H9 (cell line): Measurements from ENCODE around the gene TMX1. TPM values are rescaled to one million over a fixed set of nuclear protein-coding genes. Genes with fewer than 3 reads are reported as not detected.

Experiments
- DNase-seq: peaks from one replicate; pipeline ENCODE4 v3.0.0-alpha.2; 2017
- H2AFZ ChIP-seq: one replicate; pipeline ENCODE4 v1.6.1; 2013; ENCODE audit warnings: mild to moderate bottlenecking, low read length, control low read depth, moderate library complexity
- H2AK5ac ChIP-seq: 2 replicates; pipeline ENCODE4 v1.6.1; 2013; ENCODE audit warnings: low read length, control low read depth, mixed read lengths; ENCODE audit not compliant: insufficient read length
- H2BK120ac ChIP-seq: one replicate; pipeline ENCODE4 v1.6.1; 2013; ENCODE audit warnings: low read depth, mild to moderate bottlenecking, low read length, control low read depth, inconsistent platforms; ENCODE audit not compliant: poor library complexity, severe bottlenecking
- H2BK12ac ChIP-seq: 2 replicates; pipeline ENCODE4 v1.6.1; 2013; ENCODE audit warnings: low read length, control low read depth, mixed read lengths, low read depth; ENCODE audit not compliant: insufficient read length
- H2BK15ac ChIP-seq: 2 replicates; pipeline ENCODE4 v1.6.1; 2013; ENCODE audit warnings: low read depth, low read length, control low read depth
- H2BK20ac ChIP-seq: one replicate; pipeline ENCODE4 v1.6.1; 2013; ENCODE audit warnings: low read depth, mild to moderate bottlenecking, low read length, control low read depth, inconsistent platforms; ENCODE audit not compliant: poor library complexity, severe bottlenecking
- H2BK5ac ChIP-seq: 2 replicates; pipeline ENCODE4 v1.6.1; 2013; ENCODE audit warnings: low read length, control low read depth, mixed read lengths; ENCODE audit not compliant: insufficient read length
- H3K14ac ChIP-seq: 2 replicates; pipeline ENCODE4 v1.6.1; 2013; ENCODE audit warnings: low read length, control low read depth; ENCODE audit not compliant: insufficient read depth
- H3K18ac ChIP-seq: 2 replicates; pipeline ENCODE4 v1.6.1; 2013; ENCODE audit warnings: low read depth, mild to moderate bottlenecking, mixed read lengths, low read length, control low read depth; ENCODE audit not compliant: insufficient read length
- H3K23ac ChIP-seq: 2 replicates; pipeline ENCODE4 v1.6.1; 2013; ENCODE audit warnings: low read length, control low read depth, mixed read lengths, low read depth; ENCODE audit not compliant: insufficient read length
- H3K23me2 ChIP-seq: 2 replicates; pipeline ENCODE4 v1.6.1; 2013; ENCODE audit warnings: low read depth, mild to moderate bottlenecking, mixed read lengths, low read length, control low read depth; ENCODE audit not compliant: insufficient read length, poor library complexity, severe bottlenecking
- H3K27ac ChIP-seq: 2 replicates; pipeline ENCODE4 v1.5.1; 2013; ENCODE audit warnings: low read length, control low read depth, mixed read lengths, low read depth; ENCODE audit not compliant: insufficient read length
- H3K27me3 ChIP-seq: 2 replicates; pipeline ENCODE4 v1.6.1; 2013; ENCODE audit warnings: low read length, control low read depth, inconsistent platforms; ENCODE audit not compliant: insufficient read depth
- H3K4ac ChIP-seq: 2 replicates; pipeline ENCODE4 v1.6.1; 2013; ENCODE audit warnings: low read depth, mild to moderate bottlenecking, control low read depth, inconsistent platforms, low read length, moderate library complexity
- H3K4me1 ChIP-seq: 2 replicates; pipeline ENCODE4 v1.6.1; 2013; ENCODE audit warnings: low read length, control low read depth, inconsistent platforms; ENCODE audit not compliant: insufficient read depth
- H3K4me2 ChIP-seq: 2 replicates; pipeline ENCODE4 v1.6.1; 2013; ENCODE audit warnings: low read length, control low read depth, mixed read lengths; ENCODE audit not compliant: insufficient read length, insufficient read depth
- H3K56ac ChIP-seq: 2 replicates; pipeline ENCODE4 v1.6.1; 2013; ENCODE audit warnings: low read depth, mild to moderate bottlenecking, mixed read lengths, low read length, control low read depth; ENCODE audit not compliant: insufficient read length
- H3K79me1 ChIP-seq: 2 replicates; pipeline ENCODE4 v1.6.1; 2013; ENCODE audit warnings: low read depth, mild to moderate bottlenecking, moderate library complexity, low read length, control low read depth, inconsistent platforms; ENCODE audit not compliant: insufficient read depth, poor library complexity, severe bottlenecking
- H3K79me2 ChIP-seq: 2 replicates; pipeline ENCODE4 v1.6.1; 2013; ENCODE audit warnings: low read length, control low read depth, inconsistent platforms; ENCODE audit not compliant: insufficient read depth
- H3K9ac ChIP-seq: 2 replicates; pipeline ENCODE4 v1.6.1; 2013; ENCODE audit warnings: low read length, control low read depth, mixed read lengths; ENCODE audit not compliant: insufficient read length; ENCODE audit errors: extremely low read depth
- H3K9me3 ChIP-seq: one replicate; pipeline ENCODE4 v1.6.1; 2013; ENCODE audit warnings: low read depth, low read length, inconsistent platforms; ENCODE audit not compliant: control insufficient read depth
- H3T11ph ChIP-seq: one replicate; pipeline ENCODE4 v1.6.1; 2013; ENCODE audit warnings: mild to moderate bottlenecking, low read length, control low read depth, inconsistent platforms
- H4K20me1 ChIP-seq: one replicate; pipeline ENCODE4 v1.6.1; 2013; ENCODE audit not compliant: control insufficient read depth, insufficient read length, insufficient read depth
- H4K5ac ChIP-seq: 2 replicates; pipeline ENCODE4 v1.6.1; 2013; ENCODE audit warnings: low read depth, mild to moderate bottlenecking, mixed read lengths, low read length, control low read depth; ENCODE audit not compliant: insufficient read length
- H4K8ac ChIP-seq: replicated peaks from 2 replicates; pipeline ENCODE4 v1.6.1; 2013; ENCODE audit warnings: low read length, control low read depth, mixed read lengths, low read depth; ENCODE audit not compliant: insufficient read length
- H4K91ac ChIP-seq: 2 replicates; pipeline ENCODE4 v1.6.1; 2013; ENCODE audit warnings: low read depth, mild to moderate bottlenecking, moderate library complexity, mixed read lengths, low read length, control low read depth; ENCODE audit not compliant: insufficient read length
- H3K27ac Mint-ChIP-seq, 3 experiments: 2 replicates in 2 of 3; 3 replicates in 1 of 3; pipeline ENCODE4 v1.8.0; 2020 to 2021; ENCODE audit warnings: mixed read lengths in 3 of 3, mild to moderate bottlenecking in 1 of 3, moderate library complexity in 1 of 3
- H3K27me3 Mint-ChIP-seq: 2 replicates; pipeline ENCODE4 v1.8.0; 2021; ENCODE audit warnings: low read depth, mild to moderate bottlenecking, moderate library complexity, mixed read lengths
- H3K36me3 Mint-ChIP-seq, 3 experiments: 2 replicates in 2 of 3; 3 replicates in 1 of 3; pipeline ENCODE4 v1.8.0; 2020 to 2021; ENCODE audit warnings: low read depth in 3 of 3, mixed read lengths in 3 of 3; ENCODE audit not compliant: insufficient read depth in 1 of 3
- H3K4me1 Mint-ChIP-seq, 2 experiments: 2 replicates each; pipeline ENCODE4 v1.8.0; 2020; ENCODE audit warnings: mixed read lengths in 2 of 2
- H3K4me3 Mint-ChIP-seq, 2 experiments: 2 replicates in 1 of 2; 3 replicates in 1 of 2; pipeline ENCODE4 v1.8.0; 2020 to 2021; ENCODE audit warnings: mild to moderate bottlenecking in 2 of 2, mixed read lengths in 2 of 2, moderate library complexity in 1 of 2
- H3K9me3 Mint-ChIP-seq, 2 experiments: 2 replicates in 1 of 2; 3 replicates in 1 of 2; pipeline ENCODE4 v1.8.0; 2020; ENCODE audit warnings: mild to moderate bottlenecking in 2 of 2, mixed read lengths in 2 of 2, moderate library complexity in 1 of 2
- CTCF ChIP-seq: fragments of 200-600 bp; sonication (generic); conservative IDR thresholded peaks from 3 replicates; pipeline ENCODE4 v1.8.0; 2021; ENCODE audit warnings: antibody characterized with exemption, mild to moderate bottlenecking
- total RNA-seq: library from RNA; stranded (reverse); gene quantifications from 2 replicates; pipeline ENCODE4 v1.2.1, GENCODE V29; 2021

Gene TMX1
- total RNA-seq, 1 experiment from 2014 or later, result 83.5 TPM

- H3K9me3 Mint-ChIP-seq, result no peaks in the 10 kb centered on the region
- no peak overlapping the region for H2BK15ac ChIP-seq
- H3K27me3 Mint-ChIP-seq, result no peaks in the 10 kb centered on the region
- H3K9me3 ChIP-seq, result no peaks in the 10 kb centered on the region
- H2BK20ac ChIP-seq, result no peak overlapping the region
- H4K91ac ChIP-seq, result no peak overlapping the region
- no peaks in the 10 kb centered on the region for H4K20me1 ChIP-seq
- DNase-seq, result no peak
- no peak overlapping the region for H4K8ac ChIP-seq
- no peak overlapping the region for H3K27ac ChIP-seq
- H3K4me2 ChIP-seq, result no peak overlapping the region
- TF ChIP-seq CTCF, result no peak
- H3K79me2 ChIP-seq, result no peaks in the 10 kb centered on the region
- no peak overlapping the region for H2BK5ac ChIP-seq
- H3K23ac ChIP-seq, result no peak overlapping the region
- no peaks in the 10 kb centered on the region for H3K79me1 ChIP-seq
- H3K4me1 Mint-ChIP-seq, result peaks cover 13 to 25% of the 10 kb centered on the region in 2 experiments
- H3K23me2 ChIP-seq, result no peaks in the 10 kb centered on the region
- H3K56ac ChIP-seq, result no peak overlapping the region
- H3T11ph ChIP-seq, result no peak overlapping the region
- no peak overlapping the region for H2AFZ ChIP-seq
- H3K14ac ChIP-seq, result no peak overlapping the region
- H3K4me1 ChIP-seq, result no peaks in the 10 kb centered on the region
- no peak overlapping the region for H3K18ac ChIP-seq
- H3K27me3 ChIP-seq, result no peaks in the 10 kb centered on the region
- no peak overlapping the region for H2AK5ac ChIP-seq
- no peak overlapping the region for H3K9ac ChIP-seq
- no peak overlapping the region for H2BK12ac ChIP-seq
- no peak overlapping the region for H2BK120ac ChIP-seq
- H3K4ac ChIP-seq, result no peak overlapping the region
- no peak overlapping the region for H4K5ac ChIP-seq
- H3K27ac Mint-ChIP-seq, result no peak overlapping the region
- no peak overlapping the region for H3K4me3 Mint-ChIP-seq
- H3K36me3 Mint-ChIP-seq, result peaks cover 0 to 37% (median 6%) of the 10 kb centered on the region in 3 experiments; a peak in 5 of 7 replicates
These were observed 49.1 kb downstream of the TMX1 start for GRCh38 chr14:51289169-51289568.
